Gastroesophageal sphincter (tissue), 4 donors: ENCODE data around the gene ENOX1. TPM values are rescaled to one million over a fixed set of nuclear protein-coding genes. Genes with fewer than 3 reads are reported as not detected.

Source experiments
- ATAC-seq: fragments of 150-250 bp; one replicate; pipeline ENCODE4 v1.9.1; 2016; ENCODE audit warnings: mild to moderate bottlenecking, moderate library complexity
- H3K27ac ChIP-seq, 4 donors: fragments of 200-600 bp; sonication (generic) in 3 of 4; 1 replicate in 3 of 4; 2 replicates in 1 of 4; pipeline ENCODE4 v1.5.1; 2016 to 2019
- H3K27me3 ChIP-seq: fragments of 200-600 bp; sonication (generic); one replicate; pipeline ENCODE4 v1.5.1; 2019
- H3K36me3 ChIP-seq, 2 donors: fragments of 200-600 bp; sonication (generic); one replicate each; pipeline ENCODE4 v1.5.1; 2019; ENCODE audit warnings: control low read depth in 1 of 2
- H3K4me1 ChIP-seq, 3 donors: fragments of 200-600 bp; sonication (generic); 1 replicate in 2 of 3; 2 replicates in 1 of 3; pipeline ENCODE4 v1.5.1; 2016 to 2019; ENCODE audit warnings: control low read depth in 2 of 3
- H3K4me3 ChIP-seq, 2 donors: fragments of 200-600 bp; sonication (generic); one replicate each; pipeline ENCODE4 v1.5.1; 2019; ENCODE audit warnings: mild to moderate bottlenecking in 1 of 2, moderate library complexity in 1 of 2
- H3K9me3 ChIP-seq, 3 donors: fragments of 200-600 bp; sonication (generic); one replicate each; pipeline ENCODE4 v1.5.1; 2017 to 2019; ENCODE audit warnings: control low read depth in 2 of 3
- CTCF ChIP-seq, 4 experiments: fragments of 200-600 bp in 2 of 4; fragments of 450-650 bp in 2 of 4; sonication (generic) in 1 of 4; IDR thresholded peaks; one replicate each; pipeline ENCODE4 v1.5.1; 2017 to 2019; ENCODE audit warnings: antibody characterized with exemption in 4 of 4, mild to moderate bottlenecking in 2 of 4, moderate library complexity in 2 of 4
- EP300 ChIP-seq: sonication (generic); formaldehyde crosslinking; IDR thresholded peaks from one replicate; pipeline ENCODE4 v1.6.1; 2017; ENCODE audit warnings: antibody characterized with exemption, mild to moderate bottlenecking
- POLR2A ChIP-seq, 2 donors: fragments of 450-650 bp; IDR thresholded peaks; one replicate each; pipeline ENCODE4 v1.6.1; 2017; ENCODE audit warnings: antibody characterized with exemption in 2 of 2, mild to moderate bottlenecking in 2 of 2, moderate library complexity in 1 of 2
- POLR2AphosphoS5 ChIP-seq: sonication (generic); formaldehyde crosslinking; IDR thresholded peaks from one replicate; pipeline ENCODE4 v1.6.1; 2017; ENCODE audit warnings: antibody characterized with exemption
- WGBS, 2 donors: methylation state at CpG; one replicate each; pipeline ENCODE4 v1.1.5; 2018; ENCODE audit warnings: low coverage in 1 of 2; 5-methylcytosine and 5-hydroxymethylcytosine counted together
- total RNA-seq, 4 donors: library from RNA; depleted of rRNA; stranded (reverse); fragments of >200 nt; gene quantifications; one replicate each; pipeline ENCODE4 v1.1.0, GENCODE V29; 2016

Gene ENOX1
- total RNA-seq, 4 donors from 2014 or later: 1.8 to 11.6 (median 9.4) TPM

- H3K4me3 ChIP-seq: no peak overlapping the region
- no peak overlapping the region for H3K27ac ChIP-seq
- no peaks in the 10 kb centered on the region for H3K9me3 ChIP-seq
- H3K36me3 ChIP-seq: peaks cover 0 to 4% of the 10 kb centered on the region in 2 donors
- ATAC-seq: no peak
- H3K27me3 ChIP-seq: no peaks in the 10 kb centered on the region
- WGBS, 2 donors: 69 to 90% methylated on average over 3 of the region's 3 CpGs
- TF ChIP-seq POLR2AphosphoS5 (no peak), EP300 (no peak), CTCF (IDR thresholded peaks at IDR 0.05) (no peak), POLR2A (IDR thresholded peaks at IDR 0.05) (no peak)
- H3K4me1 ChIP-seq: peaks cover 0 to 28% (median 2%) of the 10 kb centered on the region in 3 donors
These were observed 175.2 kb downstream of the ENOX1 start for GRCh38 chr13:43611281-43612273.

DNA sequence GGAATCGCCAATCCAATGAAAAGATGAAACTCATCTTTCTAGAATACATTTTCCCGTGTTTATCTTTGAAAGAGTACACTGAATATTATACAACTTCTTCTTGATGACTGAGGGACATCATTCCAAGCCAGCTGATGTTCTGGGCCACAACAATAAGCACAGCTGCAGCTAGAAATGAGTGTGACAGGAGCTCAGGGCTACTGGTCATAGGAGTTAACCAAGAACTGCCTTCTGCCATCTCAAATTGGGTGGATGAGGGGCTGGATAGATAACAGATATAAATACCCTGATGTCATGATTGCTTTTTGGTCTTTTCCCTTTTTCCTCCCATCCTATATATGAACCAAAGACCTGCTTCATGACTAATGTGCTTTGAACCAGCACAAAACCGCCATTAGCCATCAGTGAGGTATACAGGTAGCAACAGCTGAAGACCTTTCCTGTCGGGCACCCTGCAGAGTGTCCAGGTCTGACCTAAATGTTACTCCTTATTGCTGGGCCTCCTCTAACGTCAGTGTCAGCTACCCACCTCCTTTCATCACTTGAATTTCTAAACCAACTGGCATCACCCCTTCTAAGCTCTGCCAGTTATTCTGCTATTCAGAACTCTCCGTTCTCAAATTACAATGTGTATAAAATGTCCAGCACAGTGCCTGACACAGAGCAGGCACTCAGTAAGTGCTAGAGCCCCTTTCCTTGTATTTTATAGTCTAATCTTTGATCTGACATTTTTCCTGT, 178.2 kb downstream of the ENOX1 start:
- Histone ChIP-seq H3K27me3 (no peaks in the 10 kb centered on the region), H3K9me3 (peaks cover 0 to 15% (median 0%) of the 10 kb centered on the region in 3 donors), H3K36me3 (peaks cover 0 to 4% of the 10 kb centered on the region in 2 donors), H3K4me3 (no peak overlapping the region), H3K27ac (no peak overlapping the region), H3K4me1 (peaks cover 0 to 28% (median 2%) of the 10 kb centered on the region in 3 donors)
- TF ChIP-seq EP300 (no peak), CTCF (IDR thresholded peaks at IDR 0.05) (no peak), POLR2AphosphoS5 (no peak), POLR2A (IDR thresholded peaks at IDR 0.05) (no peak)
- 65 to 80% methylated on average over 6 of the region's 6 CpGs for WGBS, 2 donors
- ATAC-seq: no peak

- Histone ChIP-seq H3K4me3 (no peak overlapping the region), H3K27ac (no peak overlapping the region), H3K36me3 (no peaks in the 10 kb centered on the region), H3K27me3 (no peaks in the 10 kb centered on the region), H3K4me1 (no peaks in the 10 kb centered on the region), H3K9me3 (no peaks in the 10 kb centered on the region)
- WGBS, 2 donors: 88 to 100% methylated on average over 1 of the region's 1 CpG
- no peak for TF ChIP-seq CTCF (IDR thresholded peaks at IDR 0.05)
- no peak for TF ChIP-seq POLR2A (IDR thresholded peaks at IDR 0.05)
- TF ChIP-seq EP300: no peak
- TF ChIP-seq POLR2AphosphoS5: no peak
- ATAC-seq: no peak
These were observed 189.2 kb downstream of the ENOX1 start for GRCh38 chr13:43597599-43597945.

DNA sequence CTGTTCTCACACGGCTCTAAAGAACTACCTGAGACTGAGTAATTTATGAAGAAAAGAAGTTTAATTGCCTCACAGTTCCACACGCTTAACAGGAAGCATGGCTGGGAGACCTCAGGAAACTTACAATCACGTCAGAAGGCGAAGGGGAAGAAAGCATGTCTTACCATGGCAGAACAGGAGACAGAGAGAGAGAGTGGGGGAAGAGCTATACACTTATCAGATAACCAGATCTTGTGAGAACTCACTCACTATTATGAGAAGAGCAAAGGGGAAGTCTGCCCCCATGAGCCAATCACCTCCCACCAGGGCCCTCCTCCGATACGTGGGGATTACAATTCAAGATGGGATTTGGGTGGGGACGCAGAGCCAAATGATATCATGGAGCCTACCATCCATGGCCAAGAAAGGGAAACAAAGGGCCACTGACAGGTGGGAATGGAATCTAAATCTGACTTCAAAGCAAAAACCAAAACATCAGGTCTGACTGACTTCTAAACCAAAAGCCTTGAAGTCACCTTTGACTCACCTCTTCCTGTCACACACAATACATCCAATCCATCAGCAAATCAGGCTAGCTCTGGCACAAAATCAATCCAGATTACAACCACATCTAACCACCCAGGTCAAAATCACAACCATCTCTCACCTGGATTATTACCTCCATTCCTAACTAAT, 189.7 kb downstream of the ENOX1 start:
- H3K4me1 ChIP-seq: no peaks in the 10 kb centered on the region
- 90 to 93% methylated on average over 6 of the region's 7 CpGs for WGBS, 2 donors
- TF ChIP-seq POLR2A (IDR thresholded peaks at IDR 0.05) (no peak), CTCF (IDR thresholded peaks at IDR 0.05) (no peak), EP300 (no peak), POLR2AphosphoS5 (no peak)
- no peaks in the 10 kb centered on the region for H3K27me3 ChIP-seq
- H3K36me3 ChIP-seq: no peaks in the 10 kb centered on the region
- no peaks in the 10 kb centered on the region for H3K9me3 ChIP-seq
- H3K4me3 ChIP-seq: no peak overlapping the region
- no peak overlapping the region for H3K27ac ChIP-seq
- no peak for ATAC-seq
